Thoracic aorta (tissue), 2 donors: Measurements from ENCODE around the gene TBC1D10B. TPM values are rescaled to one million over a fixed set of nuclear protein-coding genes. Genes with fewer than 3 reads are reported as not detected.

Experiments used
- ATAC-seq: fragments of 150-250 bp; one replicate; pipeline ENCODE4 v1.8.0; 2017; ENCODE audit warnings: low read depth; ENCODE audit not compliant: insufficient number of reproducible peaks, low FRiP score
- DNase-seq: peaks from one replicate; pipeline ENCODE4 v3.0.0-alpha.2; 2020; ENCODE audit warnings: low spot score
- H3K27ac ChIP-seq, 2 donors: fragments of 200-600 bp; sonication (generic); 1 replicate in 1 of 2; 2 replicates in 1 of 2; pipeline ENCODE4 v1.5.1; 2016; ENCODE audit warnings: mild to moderate bottlenecking in 2 of 2, moderate library complexity in 2 of 2
- H3K27me3 ChIP-seq: fragments of 200-600 bp; sonication (generic); replicated peaks from 2 replicates; pipeline ENCODE4 v1.6.0; 2016; ENCODE audit warnings: mild to moderate bottlenecking; ENCODE audit not compliant: insufficient read depth
- H3K36me3 ChIP-seq: fragments of 200-600 bp; sonication (generic); one replicate; pipeline ENCODE4 v1.5.1; 2016
- H3K4me1 ChIP-seq, 2 donors: fragments of 200-600 bp; sonication (generic); 1 replicate in 1 of 2; 2 replicates in 1 of 2; pipeline versions ENCODE4 v1.5.1 to v1.6.0; 2016; ENCODE audit warnings: low read depth in 2 of 2, mild to moderate bottlenecking in 1 of 2; ENCODE audit not compliant: control insufficient read depth in 1 of 2
- H3K4me3 ChIP-seq: fragments of 200-600 bp; sonication (generic); 2 replicates; pipeline ENCODE4 v1.5.1; 2016; ENCODE audit warnings: mild to moderate bottlenecking
- H3K9me3 ChIP-seq: fragments of 200-600 bp; sonication (generic); 2 replicates; pipeline ENCODE4 v1.5.1; 2016
- total RNA-seq, 2 donors: library from RNA; depleted of rRNA; stranded (reverse); fragments of >200 nt; gene quantifications; one replicate each; pipeline versions ENCODE4 v1.1.0 to v1.2.3, GENCODE V29; 2016
- TF ChIP-seq, protein P1 (sequence below): fragments of 200-600 bp; sonication (generic); IDR thresholded peaks from one replicate; pipeline ENCODE4 v1.5.1; 2019; ENCODE audit warnings: antibody characterized with exemption

The TBC1D10B gene
- total RNA-seq, 2 donors from 2014 or later, result 34.5 TPM

DNA sequence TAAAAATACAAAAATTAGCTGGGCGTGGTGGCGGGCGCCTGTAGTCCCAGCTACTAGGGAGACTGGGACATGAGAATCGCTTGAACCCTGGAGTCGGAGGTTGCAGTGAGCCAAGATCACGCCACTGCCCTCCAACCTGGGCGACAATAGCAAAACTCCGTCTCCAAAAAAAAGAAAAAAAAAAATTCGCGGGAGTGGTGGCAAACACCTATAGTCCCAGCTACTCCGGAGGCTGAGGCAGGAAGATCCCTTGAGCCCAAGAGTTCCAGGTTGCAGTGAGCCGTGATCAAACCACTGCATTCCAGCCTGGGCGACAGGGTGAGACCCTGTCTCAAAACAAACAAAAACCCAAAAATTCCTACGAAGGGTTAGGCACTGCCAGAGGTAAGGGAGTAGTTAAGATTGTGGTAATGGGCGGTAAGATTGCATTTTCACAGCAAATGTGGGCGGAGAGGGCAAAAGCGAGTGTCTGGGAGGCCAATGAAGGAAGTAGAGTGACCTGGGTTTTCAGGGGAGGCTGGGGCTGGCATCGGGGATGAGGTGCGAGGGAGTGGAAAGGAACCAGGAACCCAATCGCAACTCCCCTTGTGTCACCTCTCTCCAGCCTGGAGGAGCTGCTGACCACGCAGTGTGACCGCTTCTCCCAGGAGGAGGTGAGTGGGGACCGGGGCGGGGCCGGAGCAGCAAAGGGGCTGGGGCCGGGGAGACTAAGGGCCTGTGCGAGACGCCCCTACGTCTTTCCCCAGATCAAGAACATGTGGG is 6.9 kb upstream of the TBC1D10B start:
- Histone ChIP-seq H3K9me3 (no peaks in the 10 kb centered on the region), H3K27ac (peak overlapping the region; percentile 100), H3K4me3 (peak overlapping the region; percentile 96), H3K27me3 (no peaks in the 10 kb centered on the region), H3K4me1 (peaks cover 7 to 19% of the 10 kb centered on the region in 2 donors), H3K36me3 (no peaks in the 10 kb centered on the region)
- ATAC-seq (no peak), DNase-seq (no peak)
- TF ChIP-seq, protein P1, sequence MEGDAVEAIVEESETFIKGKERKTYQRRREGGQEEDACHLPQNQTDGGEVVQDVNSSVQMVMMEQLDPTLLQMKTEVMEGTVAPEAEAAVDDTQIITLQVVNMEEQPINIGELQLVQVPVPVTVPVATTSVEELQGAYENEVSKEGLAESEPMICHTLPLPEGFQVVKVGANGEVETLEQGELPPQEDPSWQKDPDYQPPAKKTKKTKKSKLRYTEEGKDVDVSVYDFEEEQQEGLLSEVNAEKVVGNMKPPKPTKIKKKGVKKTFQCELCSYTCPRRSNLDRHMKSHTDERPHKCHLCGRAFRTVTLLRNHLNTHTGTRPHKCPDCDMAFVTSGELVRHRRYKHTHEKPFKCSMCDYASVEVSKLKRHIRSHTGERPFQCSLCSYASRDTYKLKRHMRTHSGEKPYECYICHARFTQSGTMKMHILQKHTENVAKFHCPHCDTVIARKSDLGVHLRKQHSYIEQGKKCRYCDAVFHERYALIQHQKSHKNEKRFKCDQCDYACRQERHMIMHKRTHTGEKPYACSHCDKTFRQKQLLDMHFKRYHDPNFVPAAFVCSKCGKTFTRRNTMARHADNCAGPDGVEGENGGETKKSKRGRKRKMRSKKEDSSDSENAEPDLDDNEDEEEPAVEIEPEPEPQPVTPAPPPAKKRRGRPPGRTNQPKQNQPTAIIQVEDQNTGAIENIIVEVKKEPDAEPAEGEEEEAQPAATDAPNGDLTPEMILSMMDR, result no peak

DNA sequence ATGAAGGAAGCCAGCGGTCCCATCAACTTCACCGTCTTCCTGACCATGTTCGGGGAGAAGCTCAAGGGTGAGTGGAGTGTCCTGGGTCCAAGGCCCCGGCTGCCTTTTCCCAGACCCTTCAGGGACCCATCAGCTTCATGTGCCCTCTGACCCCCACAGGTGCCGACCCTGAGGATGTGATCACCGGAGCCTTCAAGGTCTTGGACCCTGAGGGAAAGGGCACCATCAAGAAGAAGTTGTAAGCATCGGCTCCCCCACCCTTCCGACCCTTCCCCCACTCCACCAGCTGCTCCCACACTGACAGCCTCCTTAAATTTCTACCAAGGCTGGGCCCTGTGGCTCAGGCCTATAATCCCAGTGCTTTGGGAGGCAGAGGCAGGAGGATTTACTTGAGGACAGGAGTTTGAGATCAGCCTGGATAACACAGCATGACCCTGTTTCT is 6.2 kb upstream of the TBC1D10B start:
- no peak overlapping the region for H3K4me3 ChIP-seq
- TF ChIP-seq, protein P1, result no peak
- no peak for ATAC-seq
- no peaks in the 10 kb centered on the region for H3K9me3 ChIP-seq
- no peak for DNase-seq
- no peaks in the 10 kb centered on the region for H3K36me3 ChIP-seq
- peak overlapping the region; percentile 100 for H3K27ac ChIP-seq
- no peaks in the 10 kb centered on the region for H3K27me3 ChIP-seq
- peaks cover 7 to 21% of the 10 kb centered on the region in 2 donors for H3K4me1 ChIP-seq

DNA sequence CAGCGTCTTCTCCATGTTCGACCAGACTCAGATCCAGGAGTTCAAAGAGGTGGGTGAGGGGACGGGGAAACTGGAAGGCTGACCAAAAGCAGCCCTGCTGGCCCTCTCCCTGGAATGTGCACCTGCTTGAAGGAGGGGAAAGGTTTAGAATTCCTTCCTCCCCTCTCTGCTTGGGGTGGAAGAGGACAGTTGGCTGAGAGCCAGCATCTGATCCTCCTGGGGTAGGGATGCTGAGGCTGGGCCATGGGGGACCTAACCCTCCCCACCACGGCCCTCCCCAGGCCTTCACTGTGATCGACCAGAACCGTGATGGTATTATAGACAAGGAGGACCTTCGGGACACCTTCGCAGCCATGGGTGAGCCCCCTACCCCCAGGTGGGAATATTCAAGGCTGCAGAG is 5.6 kb upstream of the TBC1D10B start:
- no peaks in the 10 kb centered on the region for H3K36me3 ChIP-seq
- H3K27me3 ChIP-seq, result no peaks in the 10 kb centered on the region
- DNase-seq (no peak), ATAC-seq (no peak)
- H3K4me3 ChIP-seq, result no peak overlapping the region
- TF ChIP-seq, protein P1, result no peak
- H3K27ac ChIP-seq, result no peak overlapping the region
- peaks cover 7 to 24% of the 10 kb centered on the region in 2 donors for H3K4me1 ChIP-seq
- H3K9me3 ChIP-seq, result no peaks in the 10 kb centered on the region

- Histone ChIP-seq H3K36me3 (no peaks in the 10 kb centered on the region), H3K27me3 (no peaks in the 10 kb centered on the region), H3K27ac (no peak within 1 kb of the TSS), H3K9me3 (no peaks in the 10 kb centered on the region), H3K4me1 (peaks cover 7 to 20% of the 10 kb centered on the region in 2 donors), H3K4me3 (no peak within 1 kb of the TSS)
- DNase-seq, result no peak
- TF ChIP-seq, protein P1, result no peak
- no peak for ATAC-seq
These were observed 4.2 kb upstream of the TBC1D10B start, which contains the start of gene MYL11 for GRCh38 chr16:30374538-30374937. Gene MYL11, plus strand, starts transcription at chr16:30374802. Its CDS starts 56 bp downstream, at chr16:30374858.

DNA sequence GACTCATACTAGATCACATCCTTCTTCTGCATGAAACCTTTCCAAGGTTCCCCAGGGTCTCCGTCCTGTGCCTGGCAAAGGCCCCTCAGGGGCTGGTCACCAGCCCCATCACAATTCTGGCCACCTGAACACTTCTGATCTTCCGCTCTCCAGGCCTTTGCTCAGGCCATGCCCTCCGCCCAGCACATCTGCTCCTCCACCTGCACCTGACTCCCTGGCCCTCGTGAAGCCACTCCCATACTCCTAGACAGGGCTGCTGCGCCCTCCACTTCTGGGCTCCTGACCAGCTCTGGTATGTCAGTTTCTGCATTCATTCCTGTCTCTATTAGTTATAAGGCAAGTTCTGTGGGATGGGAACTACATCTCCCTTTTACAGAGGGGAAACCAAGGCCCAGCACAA is 2.4 kb upstream of the TBC1D10B start:
- Histone ChIP-seq H3K4me1 (peaks cover 15 to 21% of the 10 kb centered on the region in 2 donors), H3K36me3 (no peaks in the 10 kb centered on the region), H3K27ac (no peak overlapping the region), H3K9me3 (no peaks in the 10 kb centered on the region), H3K27me3 (no peaks in the 10 kb centered on the region), H3K4me3 (no peak overlapping the region)
- TF ChIP-seq, protein P1, result no peak
- ATAC-seq, result no peak
- no peak for DNase-seq
